PFSK-1 (cell line): ENCODE data around the gene GRK3.

ENCODE experiments used
- FOXP2 ChIP-seq: optimal IDR thresholded peaks from 2 replicates; pipeline ENCODE3; 2011; ENCODE audit warnings: borderline replicate concordance, control low read depth, inconsistent platforms; ENCODE audit not compliant: insufficient read depth; ENCODE audit errors: extremely low read length, extremely low read depth
- POLR2AphosphoS5 ChIP-seq: IDR thresholded peaks from 2 replicates; pipeline ENCODE4 v1.6.1; 2012; ENCODE audit warnings: low read depth, mild to moderate bottlenecking, control low read depth, low read length, moderate library complexity
- SIN3A ChIP-seq: IDR thresholded peaks from 2 replicates; pipeline ENCODE4 v1.6.1; 2012; ENCODE audit warnings: mild to moderate bottlenecking, low read length, moderate library complexity, borderline replicate concordance; ENCODE audit not compliant: insufficient read depth
- TAF1 ChIP-seq: IDR thresholded peaks from 2 replicates; pipeline ENCODE4 v1.6.1; 2012; ENCODE audit warnings: low read length, control low read depth, borderline replicate concordance; ENCODE audit not compliant: insufficient read depth
- TF ChIP-seq, protein P1 (sequence below), 2 experiments: IDR thresholded peaks; 2 replicates each; pipeline versions ENCODE4 v1.6.1 to v1.8.0; 2011 to 2012; ENCODE audit warnings: low read depth in 2 of 2, low read length in 2 of 2, control low read depth in 1 of 2, inconsistent platforms in 1 of 2, mild to moderate bottlenecking in 1 of 2, moderate library complexity in 1 of 2; ENCODE audit not compliant: insufficient read depth in 1 of 2

GRK3 gene

DNA sequence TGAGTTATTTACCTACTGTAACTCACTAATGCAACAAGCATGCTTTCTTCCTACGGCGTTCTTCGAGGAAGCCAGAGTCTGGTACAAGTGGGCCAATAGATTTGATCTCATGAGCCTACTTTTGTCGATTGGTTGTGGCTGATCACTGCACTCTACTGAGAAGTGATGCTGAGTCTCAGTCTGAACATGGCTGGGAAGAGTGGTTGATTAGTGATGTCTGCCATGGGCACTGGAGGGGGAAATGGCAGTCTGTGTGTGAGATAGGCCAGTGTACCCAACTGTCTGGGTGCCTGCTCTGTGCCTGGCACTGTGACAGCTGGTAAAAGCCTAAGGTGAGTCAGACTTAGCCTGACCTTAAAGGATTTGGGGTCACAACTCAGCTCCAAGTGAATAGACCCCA lies 205.9 kb downstream of the GRK3 start:
- TF ChIP-seq POLR2AphosphoS5 (no peak), FOXP2 (no peak), SIN3A (no peak), TAF1 (no peak)
- TF ChIP-seq, protein P1, sequence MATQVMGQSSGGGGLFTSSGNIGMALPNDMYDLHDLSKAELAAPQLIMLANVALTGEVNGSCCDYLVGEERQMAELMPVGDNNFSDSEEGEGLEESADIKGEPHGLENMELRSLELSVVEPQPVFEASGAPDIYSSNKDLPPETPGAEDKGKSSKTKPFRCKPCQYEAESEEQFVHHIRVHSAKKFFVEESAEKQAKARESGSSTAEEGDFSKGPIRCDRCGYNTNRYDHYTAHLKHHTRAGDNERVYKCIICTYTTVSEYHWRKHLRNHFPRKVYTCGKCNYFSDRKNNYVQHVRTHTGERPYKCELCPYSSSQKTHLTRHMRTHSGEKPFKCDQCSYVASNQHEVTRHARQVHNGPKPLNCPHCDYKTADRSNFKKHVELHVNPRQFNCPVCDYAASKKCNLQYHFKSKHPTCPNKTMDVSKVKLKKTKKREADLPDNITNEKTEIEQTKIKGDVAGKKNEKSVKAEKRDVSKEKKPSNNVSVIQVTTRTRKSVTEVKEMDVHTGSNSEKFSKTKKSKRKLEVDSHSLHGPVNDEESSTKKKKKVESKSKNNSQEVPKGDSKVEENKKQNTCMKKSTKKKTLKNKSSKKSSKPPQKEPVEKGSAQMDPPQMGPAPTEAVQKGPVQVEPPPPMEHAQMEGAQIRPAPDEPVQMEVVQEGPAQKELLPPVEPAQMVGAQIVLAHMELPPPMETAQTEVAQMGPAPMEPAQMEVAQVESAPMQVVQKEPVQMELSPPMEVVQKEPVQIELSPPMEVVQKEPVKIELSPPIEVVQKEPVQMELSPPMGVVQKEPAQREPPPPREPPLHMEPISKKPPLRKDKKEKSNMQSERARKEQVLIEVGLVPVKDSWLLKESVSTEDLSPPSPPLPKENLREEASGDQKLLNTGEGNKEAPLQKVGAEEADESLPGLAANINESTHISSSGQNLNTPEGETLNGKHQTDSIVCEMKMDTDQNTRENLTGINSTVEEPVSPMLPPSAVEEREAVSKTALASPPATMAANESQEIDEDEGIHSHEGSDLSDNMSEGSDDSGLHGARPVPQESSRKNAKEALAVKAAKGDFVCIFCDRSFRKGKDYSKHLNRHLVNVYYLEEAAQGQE (IDR thresholded peaks at IDR 0.05; ENCODE audit: insufficient read depth in 1 of 2, low read depth in 2 of 2, low read length in 2 of 2) = no peak

DNA sequence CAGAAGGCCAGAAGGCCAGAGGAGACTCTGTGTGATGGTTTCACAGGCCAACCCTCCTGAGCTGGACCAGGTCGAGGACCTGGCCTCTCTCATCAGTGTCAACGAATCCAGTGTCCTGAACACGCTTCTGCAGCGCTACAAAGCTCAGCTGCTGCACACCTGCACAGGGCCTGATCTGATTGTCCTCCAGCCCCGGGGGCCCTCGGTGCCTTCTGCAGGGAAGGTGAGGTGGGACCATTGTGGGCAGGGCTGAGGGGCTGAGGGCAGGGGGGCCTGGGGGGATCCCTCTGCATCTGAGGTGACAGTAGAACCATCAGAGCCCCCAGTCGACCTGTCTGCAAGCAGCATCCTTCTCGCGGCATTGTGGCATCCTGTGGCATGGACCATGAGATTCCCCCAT lies 207.8 kb downstream of the GRK3 start:
- TF ChIP-seq FOXP2 (no peak), SIN3A (no peak), TAF1 (no peak), POLR2AphosphoS5 (no peak)
- TF ChIP-seq, protein P1 (IDR thresholded peaks at IDR 0.05; ENCODE audit: insufficient read depth in 1 of 2, low read depth in 2 of 2, low read length in 2 of 2) = no peak

DNA sequence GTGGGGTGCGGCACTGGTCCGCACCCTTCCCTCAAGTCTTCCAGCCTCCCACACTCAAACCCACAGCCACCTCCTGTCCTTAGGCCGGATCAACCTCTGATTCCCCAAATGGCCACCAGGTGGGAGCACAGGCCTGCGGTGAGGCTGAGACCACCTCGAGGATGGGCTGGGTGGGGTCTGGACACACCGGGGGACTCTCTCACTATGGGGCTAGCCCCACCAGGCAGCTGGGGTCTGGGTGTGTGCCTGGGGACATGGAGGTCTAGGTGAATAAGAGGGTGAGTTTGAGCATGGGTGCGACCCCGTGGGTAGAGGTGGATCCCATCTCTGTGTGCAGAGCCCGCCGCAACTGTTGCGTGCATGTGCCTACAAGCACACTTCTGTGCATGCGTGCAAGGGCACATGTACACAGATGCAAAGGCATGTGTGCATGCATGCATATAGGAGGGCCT lies 210.1 kb downstream of the GRK3 start:
- no peak for TF ChIP-seq SIN3A
- no peak for TF ChIP-seq TAF1
- TF ChIP-seq POLR2AphosphoS5 = no peak
- TF ChIP-seq, protein P1 (IDR thresholded peaks at IDR 0.05; ENCODE audit: insufficient read depth in 1 of 2, low read depth in 2 of 2, low read length in 2 of 2) = no peak
- TF ChIP-seq FOXP2 = no peak

DNA sequence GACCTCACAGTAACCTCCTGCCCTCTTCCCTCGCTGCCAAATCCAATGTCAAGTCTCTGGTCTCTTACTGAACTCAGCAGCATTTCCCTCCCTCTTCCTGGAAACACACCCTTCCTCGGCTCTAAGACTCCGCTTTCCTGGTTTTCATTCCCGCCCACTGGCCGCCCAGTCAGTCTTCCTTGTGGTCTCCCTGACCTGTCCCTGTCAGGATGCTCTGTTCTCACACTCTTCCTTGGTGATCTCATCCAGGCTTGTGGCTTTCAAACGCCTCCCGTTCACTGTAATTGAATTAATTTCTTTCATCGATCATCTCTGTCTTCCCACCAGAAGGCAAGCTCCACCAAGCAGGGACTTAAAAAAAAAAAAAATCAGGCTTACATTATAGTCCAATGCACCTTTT lies 211.1 kb downstream of the GRK3 start:
- no peak for TF ChIP-seq POLR2AphosphoS5
- TF ChIP-seq TAF1 = no peak
- TF ChIP-seq, protein P1 (IDR thresholded peaks at IDR 0.05; ENCODE audit: insufficient read depth in 1 of 2, low read depth in 2 of 2, low read length in 2 of 2) = no peak
- no peak for TF ChIP-seq SIN3A
- no peak for TF ChIP-seq FOXP2

DNA sequence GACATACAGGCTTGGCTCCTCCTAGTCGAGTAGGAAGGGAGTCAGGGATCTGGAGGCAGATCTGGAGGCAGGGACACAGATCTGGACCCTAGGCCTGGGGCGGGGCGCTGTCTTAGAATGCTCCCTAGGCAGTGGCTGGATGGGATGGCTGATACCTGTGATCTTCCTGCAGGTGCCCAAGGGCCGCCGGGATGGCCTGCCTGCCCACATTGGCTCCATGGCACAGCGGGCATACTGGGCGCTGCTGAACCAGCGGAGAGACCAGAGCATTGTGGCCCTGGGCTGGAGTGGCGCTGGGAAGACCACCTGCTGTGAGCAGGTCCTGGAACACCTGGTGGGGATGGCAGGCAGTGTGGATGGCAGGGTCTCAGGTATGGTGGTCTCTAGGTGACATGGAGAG lies 212.9 kb downstream of the GRK3 start:
- TF ChIP-seq TAF1 = no peak
- TF ChIP-seq FOXP2 = no peak
- TF ChIP-seq SIN3A = no peak
- TF ChIP-seq POLR2AphosphoS5 = no peak
- TF ChIP-seq, protein P1 (IDR thresholded peaks at IDR 0.05; ENCODE audit: insufficient read depth in 1 of 2, low read depth in 2 of 2, low read length in 2 of 2) = no peak
